Measurements from ENCODE around the gene ZDHHC14. TPM values are rescaled to one million over a fixed set of nuclear protein-coding genes. Genes with fewer than 3 reads are reported as not detected.
A peak's percentile ranks its signal among the peaks of the same experiment; 100 is the strongest.

ZDHHC14 gene
- total RNA-seq, 1 experiment from 2014 or later: 1.7 TPM

DNA sequence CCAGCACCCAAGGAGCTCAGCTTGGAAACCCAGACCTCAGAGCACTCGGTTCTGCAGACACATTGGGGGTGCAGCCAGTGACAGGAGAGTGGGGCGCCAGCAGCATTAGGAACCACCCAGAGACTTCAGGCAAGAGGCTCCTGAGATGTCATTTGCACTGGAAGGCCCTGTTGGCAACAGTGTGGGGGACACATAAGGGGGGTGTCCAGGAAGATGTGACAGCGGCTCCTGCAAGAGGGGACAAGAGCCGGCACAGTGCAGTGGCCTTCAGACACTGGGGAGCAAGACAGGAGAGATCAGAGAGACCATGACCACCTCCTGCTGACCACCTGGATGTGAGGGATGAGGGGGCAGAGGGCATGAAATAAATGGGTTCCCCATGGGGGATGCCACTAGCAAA, 235.0 kb downstream of the ZDHHC14 start:
- Histone ChIP-seq H3K23me2 (ENCODE audit: insufficient read length, low read depth, low read length, poor library complexity, severe bottlenecking) (no peaks in the 10 kb centered on the region), H3K9me3 (ENCODE audit: control insufficient read depth, low read depth, low read length) (no peaks in the 10 kb centered on the region), H3K23ac (ENCODE audit: insufficient read length, low read depth, low read length) (no peak overlapping the region), H2AFZ (ENCODE audit: low read length) (no peak overlapping the region), H4K8ac (replicated peaks; ENCODE audit: insufficient read length, low read depth, low read length) (no peak overlapping the region), H4K5ac (ENCODE audit: insufficient read length, low read depth, low read length) (no peak overlapping the region), H3K4me2 (ENCODE audit: insufficient read depth, insufficient read length, low read length) (no peak overlapping the region), H3T11ph (ENCODE audit: low read length) (no peak overlapping the region), H2AK5ac (ENCODE audit: insufficient read length, low read length) (no peak overlapping the region), H2BK15ac (ENCODE audit: low read depth, low read length) (no peak overlapping the region), H3K4me1 (ENCODE audit: insufficient read depth, low read length) (no peaks in the 10 kb centered on the region), H3K27ac (ENCODE audit: insufficient read length, low read depth, low read length) (no peak overlapping the region), H3K9ac (ENCODE audit: extremely low read depth, insufficient read length, low read length) (no peak overlapping the region), H3K27me3 (ENCODE audit: insufficient read depth, low read length) (no peaks in the 10 kb centered on the region), H3K14ac (ENCODE audit: insufficient read depth, low read length) (no peak overlapping the region), H3K56ac (ENCODE audit: insufficient read length, low read depth, low read length) (no peak overlapping the region), H3K79me2 (ENCODE audit: insufficient read depth, low read length) (no peaks in the 10 kb centered on the region), H2BK120ac (ENCODE audit: low read depth, low read length, poor library complexity, severe bottlenecking) (no peak overlapping the region), H2BK5ac (ENCODE audit: insufficient read length, low read length) (no peak overlapping the region), H3K18ac (ENCODE audit: insufficient read length, low read depth, low read length) (no peak overlapping the region), H3K79me1 (ENCODE audit: insufficient read depth, low read depth, low read length, poor library complexity, severe bottlenecking) (no peaks in the 10 kb centered on the region), H4K20me1 (ENCODE audit: control insufficient read depth, insufficient read depth, insufficient read length) (no peaks in the 10 kb centered on the region), H2BK20ac (ENCODE audit: low read depth, low read length, poor library complexity, severe bottlenecking) (no peak overlapping the region), H4K91ac (ENCODE audit: insufficient read length, low read depth, low read length) (no peak overlapping the region), H3K4ac (ENCODE audit: low read depth, low read length) (no peak overlapping the region), H2BK12ac (ENCODE audit: insufficient read length, low read depth, low read length) (no peak overlapping the region)
- H3K4me1 Mint-ChIP-seq: peaks cover 6 to 7% of the 10 kb centered on the region in 2 experiments
- peak overlapping the region in 1 of 3 experiments; percentile 28; a peak in 1 of 7 replicates for H3K27ac Mint-ChIP-seq
- WGBS (ENCODE audit: extremely low coverage, insufficient read length, low lambda C conversion rate): no CpG with 5 or more reads among the region's 4 CpGs
- H3K36me3 Mint-ChIP-seq (ENCODE audit: insufficient read depth in 1 of 3, low read depth in 3 of 3): no peaks in the 10 kb centered on the region
- no peaks in the 10 kb centered on the region; a peak in 1 of 5 replicates for H3K9me3 Mint-ChIP-seq
- TF ChIP-seq, protein P1, sequence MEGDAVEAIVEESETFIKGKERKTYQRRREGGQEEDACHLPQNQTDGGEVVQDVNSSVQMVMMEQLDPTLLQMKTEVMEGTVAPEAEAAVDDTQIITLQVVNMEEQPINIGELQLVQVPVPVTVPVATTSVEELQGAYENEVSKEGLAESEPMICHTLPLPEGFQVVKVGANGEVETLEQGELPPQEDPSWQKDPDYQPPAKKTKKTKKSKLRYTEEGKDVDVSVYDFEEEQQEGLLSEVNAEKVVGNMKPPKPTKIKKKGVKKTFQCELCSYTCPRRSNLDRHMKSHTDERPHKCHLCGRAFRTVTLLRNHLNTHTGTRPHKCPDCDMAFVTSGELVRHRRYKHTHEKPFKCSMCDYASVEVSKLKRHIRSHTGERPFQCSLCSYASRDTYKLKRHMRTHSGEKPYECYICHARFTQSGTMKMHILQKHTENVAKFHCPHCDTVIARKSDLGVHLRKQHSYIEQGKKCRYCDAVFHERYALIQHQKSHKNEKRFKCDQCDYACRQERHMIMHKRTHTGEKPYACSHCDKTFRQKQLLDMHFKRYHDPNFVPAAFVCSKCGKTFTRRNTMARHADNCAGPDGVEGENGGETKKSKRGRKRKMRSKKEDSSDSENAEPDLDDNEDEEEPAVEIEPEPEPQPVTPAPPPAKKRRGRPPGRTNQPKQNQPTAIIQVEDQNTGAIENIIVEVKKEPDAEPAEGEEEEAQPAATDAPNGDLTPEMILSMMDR (conservative IDR thresholded peaks at IDR 0.05): no peak
- DNase-seq: no peak
- no peak overlapping the region for H3K4me3 Mint-ChIP-seq
- no peaks in the 10 kb centered on the region; the same call in 1 of the 2 replicates for H3K27me3 Mint-ChIP-seq (ENCODE audit: low read depth)

Data from H9 (cell line).